CD4-positive, alpha-beta T cell treated with Interleukin-6 at 100 ng/mL for 8 hours (primary cell): ENCODE results near the gene FGL2.
"Not testable (repeated sequence)": the region's sequence is repeated elsewhere in the genome, so short reads cannot be mapped to it uniquely, and the experiment has no call there.

Experiments
- DNase-seq: peaks from one replicate; pipeline ENCODE4 v3.0.0-alpha.2; 2020; ENCODE audit warnings: mixed read lengths, low spot score

Gene FGL2

GRCh38 chr7:77155601-77156377, 43.8 kb downstream of the FGL2 start:
- not testable (repeated sequence) for DNase-seq

DNA sequence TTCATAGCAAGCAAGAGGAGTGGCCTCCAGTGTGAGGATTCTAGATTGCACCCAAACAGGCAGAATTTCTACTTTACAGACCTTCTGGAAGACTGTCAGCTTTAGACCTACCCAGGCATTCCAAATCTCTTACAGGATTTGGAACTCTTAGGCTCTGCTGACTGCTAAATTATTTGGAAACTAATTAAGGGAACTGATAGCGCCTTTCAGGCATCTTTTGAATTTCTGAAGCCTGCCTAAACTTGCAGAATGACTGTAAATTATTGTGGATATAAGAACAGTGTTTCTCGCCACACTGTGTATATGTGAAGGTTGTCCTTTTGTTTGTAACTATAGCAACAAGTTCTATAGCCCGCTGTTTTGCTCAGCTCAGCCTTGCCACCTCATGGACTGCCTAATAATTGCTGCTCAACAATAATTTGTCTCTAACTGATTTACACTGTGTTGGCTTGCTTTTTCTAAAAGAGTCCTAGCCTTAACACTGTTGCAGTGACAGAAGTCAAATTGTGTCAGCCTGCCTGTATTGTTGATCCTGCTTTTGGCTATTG, 44.6 kb downstream of the FGL2 start:
- DNase-seq, result not testable (repeated sequence)

DNA sequence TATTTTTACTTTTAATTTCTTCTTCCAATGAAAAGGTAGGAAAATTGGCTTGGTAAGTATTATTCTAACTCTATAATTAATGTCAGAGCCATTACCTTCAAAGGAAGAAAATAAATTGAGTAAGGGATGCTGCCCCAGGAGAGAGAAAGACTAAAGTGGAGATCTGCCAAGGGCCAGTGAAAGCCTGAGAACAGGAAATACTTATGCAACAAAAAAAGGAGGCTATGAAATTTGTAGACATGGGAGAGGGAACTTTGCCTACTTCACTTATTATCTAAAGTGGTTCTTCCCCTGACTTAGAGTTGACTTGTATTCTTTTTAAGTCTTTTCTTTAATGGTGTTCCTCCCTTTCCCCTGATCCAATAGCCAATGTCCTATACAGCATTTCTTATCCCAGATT, 47.4 kb downstream of the FGL2 start:
- not testable (repeated sequence) for DNase-seq
